GM12892 (cell line): ENCODE data around the gene SMARCA2.

Experiments
- POLR2A ChIP-seq: IDR thresholded peaks from 2 replicates; pipeline ENCODE4 v1.6.1; 2011; ENCODE audit warnings: low read depth, low read length, control low read depth
- POLR2AphosphoS5 ChIP-seq: IDR thresholded peaks from 2 replicates; pipeline ENCODE4 v1.6.1; 2011; ENCODE audit warnings: low read depth, low read length, control low read depth
- TAF1 ChIP-seq: IDR thresholded peaks from 2 replicates; pipeline ENCODE4 v1.6.1; 2011; ENCODE audit warnings: low read depth, mild to moderate bottlenecking, control low read depth, low read length, borderline replicate concordance

DNA sequence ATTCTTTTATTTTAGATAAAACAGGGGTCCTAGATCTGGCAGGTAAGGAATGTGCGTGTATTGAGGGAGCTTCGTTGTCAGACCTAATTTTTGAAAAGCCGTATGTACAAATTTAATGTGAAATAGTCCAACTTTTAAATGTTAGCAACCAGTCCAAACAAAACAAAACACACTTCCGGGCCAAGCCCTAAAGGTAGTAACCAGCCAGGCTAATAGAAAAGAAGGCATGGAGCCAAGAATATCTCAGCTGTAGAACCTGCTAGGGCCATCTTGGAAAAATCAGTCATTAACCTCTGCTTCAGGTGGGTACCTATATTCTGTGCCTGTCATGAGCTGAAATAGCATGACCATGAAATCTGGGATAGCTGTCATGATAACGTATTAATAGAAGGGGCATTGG lies 71.0 kb downstream of the SMARCA2 start:
- TF ChIP-seq POLR2AphosphoS5 (no peak), TAF1 (no peak), POLR2A (no peak)
